Coronary artery (tissue), 2 donors: ENCODE data around the gene CYP4A11.
"Not testable (repeated sequence)": the region's sequence is repeated elsewhere in the genome, so short reads cannot be mapped to it uniquely, and the experiment has no call there.

Experiments
- DNase-seq: peaks from one replicate; pipeline ENCODE4 v3.0.0-alpha.2; 2017; ENCODE audit warnings: low spot score
- H3K27ac ChIP-seq, 2 donors: fragments of 200-600 bp; sonication (generic); one replicate each; pipeline ENCODE4 v1.5.1; 2016 to 2019
- H3K4me3 ChIP-seq: fragments of 200-600 bp; sonication (generic); 2 replicates; pipeline ENCODE4 v1.5.1; 2016; ENCODE audit warnings: mild to moderate bottlenecking, moderate library complexity
- TF ChIP-seq, protein P1 (sequence below): fragments of 200-600 bp; sonication (generic); IDR thresholded peaks from one replicate; pipeline ENCODE4 v1.5.1; 2019; ENCODE audit warnings: antibody characterized with exemption

The CYP4A11 gene

DNA sequence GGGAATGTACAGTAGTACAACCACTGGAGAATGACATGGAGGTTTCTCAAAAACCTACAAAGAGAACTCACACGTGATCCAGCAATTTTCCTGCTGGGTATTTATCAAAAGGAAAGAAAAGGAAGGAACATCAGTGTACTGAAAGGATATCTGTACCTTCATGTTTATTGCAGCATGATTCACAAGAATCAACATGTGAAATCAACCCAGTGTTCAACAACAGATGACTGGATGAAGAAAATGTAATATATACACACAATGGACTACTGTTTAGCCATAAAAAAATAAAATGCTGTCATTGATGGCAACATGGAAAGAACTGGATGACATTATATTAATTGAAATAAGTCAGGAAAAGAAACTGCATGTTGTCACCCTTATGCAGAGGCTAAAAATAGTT, 19.0 kb upstream of the CYP4A11 start:
- TF ChIP-seq, protein P1, sequence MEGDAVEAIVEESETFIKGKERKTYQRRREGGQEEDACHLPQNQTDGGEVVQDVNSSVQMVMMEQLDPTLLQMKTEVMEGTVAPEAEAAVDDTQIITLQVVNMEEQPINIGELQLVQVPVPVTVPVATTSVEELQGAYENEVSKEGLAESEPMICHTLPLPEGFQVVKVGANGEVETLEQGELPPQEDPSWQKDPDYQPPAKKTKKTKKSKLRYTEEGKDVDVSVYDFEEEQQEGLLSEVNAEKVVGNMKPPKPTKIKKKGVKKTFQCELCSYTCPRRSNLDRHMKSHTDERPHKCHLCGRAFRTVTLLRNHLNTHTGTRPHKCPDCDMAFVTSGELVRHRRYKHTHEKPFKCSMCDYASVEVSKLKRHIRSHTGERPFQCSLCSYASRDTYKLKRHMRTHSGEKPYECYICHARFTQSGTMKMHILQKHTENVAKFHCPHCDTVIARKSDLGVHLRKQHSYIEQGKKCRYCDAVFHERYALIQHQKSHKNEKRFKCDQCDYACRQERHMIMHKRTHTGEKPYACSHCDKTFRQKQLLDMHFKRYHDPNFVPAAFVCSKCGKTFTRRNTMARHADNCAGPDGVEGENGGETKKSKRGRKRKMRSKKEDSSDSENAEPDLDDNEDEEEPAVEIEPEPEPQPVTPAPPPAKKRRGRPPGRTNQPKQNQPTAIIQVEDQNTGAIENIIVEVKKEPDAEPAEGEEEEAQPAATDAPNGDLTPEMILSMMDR = no peak
- H3K27ac ChIP-seq = no peak overlapping the region
- no peak overlapping the region for H3K4me3 ChIP-seq
- no peak for DNase-seq

DNA sequence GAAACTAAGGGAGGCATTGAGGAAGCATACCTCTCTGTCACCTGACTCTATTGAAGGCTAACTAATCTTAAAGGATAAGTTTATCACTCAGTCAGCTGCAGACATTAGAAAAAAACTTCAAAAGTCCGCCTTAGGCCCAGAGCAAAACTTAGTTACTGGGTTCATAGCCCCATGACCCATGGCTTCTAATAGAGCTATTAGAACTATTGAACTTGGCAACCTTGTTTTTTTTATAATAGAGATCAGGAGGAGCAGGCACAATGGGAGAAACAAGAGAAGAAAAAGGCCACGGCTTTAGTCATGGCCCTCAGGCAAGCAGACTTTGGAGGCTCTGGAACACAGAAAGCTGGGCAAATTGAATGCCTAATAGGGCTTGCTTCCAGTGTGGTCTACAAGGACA, 13.8 kb upstream of the CYP4A11 start:
- not testable (repeated sequence) for DNase-seq, H3K27ac ChIP-seq, H3K4me3 ChIP-seq

DNA sequence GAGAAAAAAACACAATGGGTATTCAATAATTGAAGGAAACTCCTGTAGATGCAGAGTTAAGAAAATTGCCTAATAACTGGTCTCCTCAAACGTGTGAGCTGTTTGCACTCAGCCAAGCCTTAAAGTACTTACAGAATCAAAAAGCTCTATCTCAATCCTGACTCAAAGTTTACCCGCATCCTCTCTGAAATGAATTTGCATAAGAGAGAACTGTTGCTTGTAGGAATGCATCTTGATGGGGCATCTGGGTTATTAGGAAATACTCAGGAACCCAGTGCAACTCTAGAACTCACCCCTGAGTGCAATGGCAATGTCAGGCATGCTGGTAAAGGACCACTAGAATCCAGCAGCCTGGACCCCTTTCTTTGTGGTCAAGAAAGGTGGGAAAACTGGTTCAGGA, 12.6 kb upstream of the CYP4A11 start:
- H3K27ac ChIP-seq, DNase-seq, H3K4me3 ChIP-seq: not testable (repeated sequence)

DNA sequence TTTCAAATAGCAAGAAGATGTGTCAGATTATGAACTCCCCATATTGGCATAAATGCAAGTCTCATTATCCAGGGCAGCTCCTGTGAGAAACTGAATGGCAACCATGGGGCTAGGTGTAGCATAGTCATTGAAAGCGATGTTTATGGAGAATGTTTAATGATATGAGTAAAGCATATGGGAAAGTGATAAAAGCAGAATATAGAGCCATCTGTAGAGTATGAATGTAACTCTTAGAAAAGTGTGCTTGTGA, 8.1 kb upstream of the CYP4A11 start:
- not testable (repeated sequence) for H3K27ac ChIP-seq, H3K4me3 ChIP-seq, DNase-seq

DNA sequence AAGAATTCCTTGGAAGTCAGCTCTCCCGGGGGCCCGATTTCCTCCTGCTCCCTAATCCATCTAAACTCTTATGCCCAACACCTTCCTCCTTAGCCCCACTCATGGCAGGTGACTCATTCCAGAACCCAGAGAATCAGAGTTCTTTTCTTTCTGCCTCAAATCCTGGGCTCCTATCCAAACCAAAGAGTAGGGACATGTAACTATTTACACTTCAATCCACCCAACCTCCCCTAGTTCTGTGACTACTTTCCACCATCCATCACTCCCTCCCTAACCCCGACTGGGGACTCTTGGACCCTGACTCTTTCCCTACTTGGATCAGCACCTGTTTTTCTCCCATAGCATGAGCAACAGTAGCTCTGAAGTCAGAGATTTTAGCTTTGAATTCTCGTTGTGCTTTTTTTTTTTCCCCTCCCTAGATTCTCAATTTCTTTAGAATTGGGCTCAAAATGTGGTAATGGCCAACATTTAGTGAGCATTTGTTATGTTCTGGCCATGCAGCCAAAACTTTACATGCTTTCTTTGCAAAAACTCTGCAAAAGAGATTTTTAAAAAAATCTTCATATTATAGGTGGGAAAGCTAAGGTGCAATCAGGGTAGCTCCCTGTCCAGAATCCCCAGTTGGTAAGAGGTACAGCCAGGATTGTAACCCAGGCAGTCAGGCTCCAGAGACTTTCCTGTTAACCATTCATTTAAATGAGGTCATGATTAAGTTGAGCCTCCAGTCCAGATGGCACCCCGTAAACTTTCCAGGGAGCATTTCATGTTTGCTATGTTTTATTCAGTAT, 7.5 kb upstream of the CYP4A11 start:
- DNase-seq = no peak
- Histone ChIP-seq H3K27ac (no peak overlapping the region), H3K4me3 (no peak overlapping the region)
- TF ChIP-seq, protein P1 = no peak

DNA sequence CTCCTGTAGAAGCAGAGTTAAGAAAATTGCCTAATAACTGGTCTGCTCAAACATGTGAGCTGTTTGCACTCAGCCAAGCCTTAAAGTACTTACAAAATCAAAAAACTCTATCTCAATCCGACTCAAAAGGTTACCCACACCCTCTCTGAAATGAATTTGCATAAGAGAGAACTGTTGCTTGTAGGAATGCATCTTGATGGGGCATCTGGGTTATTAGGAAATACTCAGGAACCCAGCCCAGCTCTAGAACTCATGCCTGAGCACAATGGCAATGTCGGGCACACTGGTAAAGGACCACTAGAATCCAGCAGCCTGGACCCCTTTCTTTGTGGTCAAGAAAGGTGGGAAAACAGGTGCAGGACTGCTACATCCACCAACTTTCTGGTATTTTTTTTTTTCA, 6.4 kb upstream of the CYP4A11 start:
- DNase-seq, H3K4me3 ChIP-seq, H3K27ac ChIP-seq: not testable (repeated sequence)

DNA sequence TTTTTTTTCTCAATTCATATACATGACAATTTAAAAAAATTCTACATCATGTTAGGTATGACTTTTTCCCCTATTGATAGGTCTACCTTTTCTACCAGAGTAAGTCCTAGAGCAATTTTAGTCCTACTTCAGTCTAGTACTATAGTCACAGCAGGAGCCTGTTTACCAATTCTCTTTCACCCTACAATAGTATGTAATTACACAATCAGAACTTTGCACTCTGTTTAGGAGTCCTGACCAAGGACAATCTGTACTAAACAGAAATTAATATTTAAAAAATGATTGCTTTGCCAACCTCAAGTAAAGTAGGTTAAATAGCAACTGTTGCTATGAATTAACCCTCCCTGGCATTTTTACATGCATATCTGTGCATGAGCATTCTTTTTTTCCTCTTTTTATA, 810 bp upstream of the CYP4A11 start:
- H3K4me3 ChIP-seq = no peak overlapping the region

DNA sequence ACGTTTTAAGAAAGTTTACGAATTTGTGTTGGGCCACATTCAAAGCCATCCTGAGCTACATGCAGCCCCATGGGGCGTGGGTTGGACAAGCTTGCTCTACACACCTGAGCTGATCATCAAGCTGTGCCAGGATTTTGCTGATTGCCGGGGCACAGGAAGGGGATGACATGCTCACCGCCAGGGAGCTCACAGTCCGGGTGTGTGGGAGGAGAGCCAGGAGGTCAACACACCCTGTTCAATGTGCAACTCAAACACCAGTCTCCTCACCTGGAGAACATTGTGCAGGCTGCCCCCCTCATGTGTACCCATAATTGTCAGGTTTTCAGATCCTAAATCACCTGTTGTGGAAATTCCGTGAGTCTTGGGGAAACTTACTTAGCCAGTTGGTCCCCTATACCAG, 969 bp downstream of the CYP4A11 start:
- DNase-seq = no peak
- no peak overlapping the region for H3K4me3 ChIP-seq
- H3K27ac ChIP-seq = no peak overlapping the region
- TF ChIP-seq, protein P1 = no peak

More for the DNA sequence above, 810 bp upstream of the CYP4A11 start:
- H3K27ac ChIP-seq = no peak overlapping the region
- DNase-seq = no peak
- TF ChIP-seq, protein P1 = no peak

DNA sequence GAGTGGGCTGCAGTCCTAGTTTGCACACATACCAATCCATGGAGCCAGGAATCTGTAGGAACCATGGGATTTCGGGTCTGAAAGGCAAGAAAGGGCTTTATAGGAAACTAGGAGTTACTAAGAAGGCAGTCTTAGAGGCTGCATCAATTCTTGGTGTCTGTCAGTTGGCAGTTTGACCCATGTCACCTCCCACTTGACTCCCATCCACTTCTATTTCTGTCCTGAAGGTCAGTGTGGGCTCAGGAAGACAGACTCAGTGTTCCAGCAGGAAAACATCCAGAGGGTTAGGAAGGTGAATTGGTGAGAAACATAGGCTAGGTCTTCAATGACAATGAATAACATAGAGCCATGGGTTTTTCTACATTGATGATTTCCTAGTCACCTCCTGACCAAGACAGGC, 4.0 kb downstream of the CYP4A11 start:
- H3K4me3 ChIP-seq = no peak overlapping the region
- H3K27ac ChIP-seq = no peak overlapping the region
- DNase-seq = no peak
- TF ChIP-seq, protein P1 = no peak
